H9 (cell line): ENCODE measurements around the gene BLOC1S1. TPM values are rescaled to one million over a fixed set of nuclear protein-coding genes. Genes with fewer than 3 reads are reported as not detected.

ENCODE experiments used
- DNase-seq: peaks from one replicate; pipeline ENCODE4 v3.0.0-alpha.2; 2017
- H2AFZ ChIP-seq: one replicate; pipeline ENCODE4 v1.6.1; 2013; ENCODE audit warnings: mild to moderate bottlenecking, low read length, control low read depth, moderate library complexity
- H2AK5ac ChIP-seq: 2 replicates; pipeline ENCODE4 v1.6.1; 2013; ENCODE audit warnings: low read length, control low read depth, mixed read lengths; ENCODE audit not compliant: insufficient read length
- H2BK120ac ChIP-seq: one replicate; pipeline ENCODE4 v1.6.1; 2013; ENCODE audit warnings: low read depth, mild to moderate bottlenecking, low read length, control low read depth, inconsistent platforms; ENCODE audit not compliant: poor library complexity, severe bottlenecking
- H2BK12ac ChIP-seq: 2 replicates; pipeline ENCODE4 v1.6.1; 2013; ENCODE audit warnings: low read length, control low read depth, mixed read lengths, low read depth; ENCODE audit not compliant: insufficient read length
- H2BK15ac ChIP-seq: 2 replicates; pipeline ENCODE4 v1.6.1; 2013; ENCODE audit warnings: low read depth, low read length, control low read depth
- H2BK20ac ChIP-seq: one replicate; pipeline ENCODE4 v1.6.1; 2013; ENCODE audit warnings: low read depth, mild to moderate bottlenecking, low read length, control low read depth, inconsistent platforms; ENCODE audit not compliant: poor library complexity, severe bottlenecking
- H2BK5ac ChIP-seq: 2 replicates; pipeline ENCODE4 v1.6.1; 2013; ENCODE audit warnings: low read length, control low read depth, mixed read lengths; ENCODE audit not compliant: insufficient read length
- H3K14ac ChIP-seq: 2 replicates; pipeline ENCODE4 v1.6.1; 2013; ENCODE audit warnings: low read length, control low read depth; ENCODE audit not compliant: insufficient read depth
- H3K18ac ChIP-seq: 2 replicates; pipeline ENCODE4 v1.6.1; 2013; ENCODE audit warnings: low read depth, mild to moderate bottlenecking, mixed read lengths, low read length, control low read depth; ENCODE audit not compliant: insufficient read length
- H3K23ac ChIP-seq: 2 replicates; pipeline ENCODE4 v1.6.1; 2013; ENCODE audit warnings: low read length, control low read depth, mixed read lengths, low read depth; ENCODE audit not compliant: insufficient read length
- H3K23me2 ChIP-seq: 2 replicates; pipeline ENCODE4 v1.6.1; 2013; ENCODE audit warnings: low read depth, mild to moderate bottlenecking, mixed read lengths, low read length, control low read depth; ENCODE audit not compliant: insufficient read length, poor library complexity, severe bottlenecking
- H3K27ac ChIP-seq: 2 replicates; pipeline ENCODE4 v1.5.1; 2013; ENCODE audit warnings: low read length, control low read depth, mixed read lengths, low read depth; ENCODE audit not compliant: insufficient read length
- H3K27me3 ChIP-seq: 2 replicates; pipeline ENCODE4 v1.6.1; 2013; ENCODE audit warnings: low read length, control low read depth, inconsistent platforms; ENCODE audit not compliant: insufficient read depth
- H3K4ac ChIP-seq: 2 replicates; pipeline ENCODE4 v1.6.1; 2013; ENCODE audit warnings: low read depth, mild to moderate bottlenecking, control low read depth, inconsistent platforms, low read length, moderate library complexity
- H3K4me1 ChIP-seq: 2 replicates; pipeline ENCODE4 v1.6.1; 2013; ENCODE audit warnings: low read length, control low read depth, inconsistent platforms; ENCODE audit not compliant: insufficient read depth
- H3K4me2 ChIP-seq: 2 replicates; pipeline ENCODE4 v1.6.1; 2013; ENCODE audit warnings: low read length, control low read depth, mixed read lengths; ENCODE audit not compliant: insufficient read length, insufficient read depth
- H3K56ac ChIP-seq: 2 replicates; pipeline ENCODE4 v1.6.1; 2013; ENCODE audit warnings: low read depth, mild to moderate bottlenecking, mixed read lengths, low read length, control low read depth; ENCODE audit not compliant: insufficient read length
- H3K79me1 ChIP-seq: 2 replicates; pipeline ENCODE4 v1.6.1; 2013; ENCODE audit warnings: low read depth, mild to moderate bottlenecking, moderate library complexity, low read length, control low read depth, inconsistent platforms; ENCODE audit not compliant: insufficient read depth, poor library complexity, severe bottlenecking
- H3K79me2 ChIP-seq: 2 replicates; pipeline ENCODE4 v1.6.1; 2013; ENCODE audit warnings: low read length, control low read depth, inconsistent platforms; ENCODE audit not compliant: insufficient read depth
- H3K9ac ChIP-seq: 2 replicates; pipeline ENCODE4 v1.6.1; 2013; ENCODE audit warnings: low read length, control low read depth, mixed read lengths; ENCODE audit not compliant: insufficient read length; ENCODE audit errors: extremely low read depth
- H3K9me3 ChIP-seq: one replicate; pipeline ENCODE4 v1.6.1; 2013; ENCODE audit warnings: low read depth, low read length, inconsistent platforms; ENCODE audit not compliant: control insufficient read depth
- H3T11ph ChIP-seq: one replicate; pipeline ENCODE4 v1.6.1; 2013; ENCODE audit warnings: mild to moderate bottlenecking, low read length, control low read depth, inconsistent platforms
- H4K20me1 ChIP-seq: one replicate; pipeline ENCODE4 v1.6.1; 2013; ENCODE audit not compliant: control insufficient read depth, insufficient read length, insufficient read depth
- H4K5ac ChIP-seq: 2 replicates; pipeline ENCODE4 v1.6.1; 2013; ENCODE audit warnings: low read depth, mild to moderate bottlenecking, mixed read lengths, low read length, control low read depth; ENCODE audit not compliant: insufficient read length
- H4K8ac ChIP-seq: replicated peaks from 2 replicates; pipeline ENCODE4 v1.6.1; 2013; ENCODE audit warnings: low read length, control low read depth, mixed read lengths, low read depth; ENCODE audit not compliant: insufficient read length
- H4K91ac ChIP-seq: 2 replicates; pipeline ENCODE4 v1.6.1; 2013; ENCODE audit warnings: low read depth, mild to moderate bottlenecking, moderate library complexity, mixed read lengths, low read length, control low read depth; ENCODE audit not compliant: insufficient read length
- H3K27ac Mint-ChIP-seq, 3 experiments: 2 replicates in 2 of 3; 3 replicates in 1 of 3; pipeline ENCODE4 v1.8.0; 2020 to 2021; ENCODE audit warnings: mixed read lengths in 3 of 3, mild to moderate bottlenecking in 1 of 3, moderate library complexity in 1 of 3
- H3K27me3 Mint-ChIP-seq: 2 replicates; pipeline ENCODE4 v1.8.0; 2021; ENCODE audit warnings: low read depth, mild to moderate bottlenecking, moderate library complexity, mixed read lengths
- H3K36me3 Mint-ChIP-seq, 3 experiments: 2 replicates in 2 of 3; 3 replicates in 1 of 3; pipeline ENCODE4 v1.8.0; 2020 to 2021; ENCODE audit warnings: low read depth in 3 of 3, mixed read lengths in 3 of 3; ENCODE audit not compliant: insufficient read depth in 1 of 3
- H3K4me1 Mint-ChIP-seq, 2 experiments: 2 replicates each; pipeline ENCODE4 v1.8.0; 2020; ENCODE audit warnings: mixed read lengths in 2 of 2
- H3K4me3 Mint-ChIP-seq, 2 experiments: 2 replicates in 1 of 2; 3 replicates in 1 of 2; pipeline ENCODE4 v1.8.0; 2020 to 2021; ENCODE audit warnings: mild to moderate bottlenecking in 2 of 2, mixed read lengths in 2 of 2, moderate library complexity in 1 of 2
- H3K9me3 Mint-ChIP-seq, 2 experiments: 2 replicates in 1 of 2; 3 replicates in 1 of 2; pipeline ENCODE4 v1.8.0; 2020; ENCODE audit warnings: mild to moderate bottlenecking in 2 of 2, mixed read lengths in 2 of 2, moderate library complexity in 1 of 2
- CTCF ChIP-seq: fragments of 200-600 bp; sonication (generic); conservative IDR thresholded peaks from 3 replicates; pipeline ENCODE4 v1.8.0; 2021; ENCODE audit warnings: antibody characterized with exemption, mild to moderate bottlenecking
- WGBS: extraction: QIAGEN DNeasy Blood & Tissue Kit; methylation state at CpG from one replicate; pipeline ENCODE4 v1.1.7; 2013; ENCODE audit warnings: missing lambda C conversion rate, low lambda C conversion rate, mixed read lengths; ENCODE audit not compliant: insufficient read length; ENCODE audit errors: extremely low coverage; 5-methylcytosine and 5-hydroxymethylcytosine counted together
- long read RNA-seq: library from polyadenylated mRNA; unstranded; transcript quantifications from one replicate; pipeline ENCODE4 v2.0.0, GENCODE V29; 2020
- total RNA-seq: library from RNA; stranded (reverse); gene quantifications from 2 replicates; pipeline ENCODE4 v1.2.1, GENCODE V29; 2021

Gene BLOC1S1
- 104 and 108 TPM in 2 replicates for total RNA-seq
- long read RNA-seq, transcript BLOC1S1-201 (4 exons, 837 nt), result minor isoform, 10 of 42 reads
- long read RNA-seq, transcript BLOC1S1-203 (4 exons, 571 nt), result major isoform, 25 of 42 reads
- long read RNA-seq, partial matches to known transcripts, result 1 of 42 reads
- long read RNA-seq, other reads (novel, unspliced or antisense), result 0 of 42 reads

GRCh38 chr12:55715833-55716581, at the start of gene BLOC1S1:
BLOC1S1 (plus strand) TSS chr12:55716046; CDS start chr12:55716052, 6 bp downstream.
- Histone ChIP-seq H2BK12ac (no peak within 1 kb of the TSS), H3K9me3 (no peaks in the 10 kb centered on the region), H4K91ac (no peak within 1 kb of the TSS), H3K18ac (no peak within 1 kb of the TSS), H4K8ac (no peak within 1 kb of the TSS), H3K14ac (no peak within 1 kb of the TSS), H3K27ac (no peak within 1 kb of the TSS), H3K4me1 (peaks cover 13% of the 10 kb centered on the region; the same call in 1 of the 2 replicates), H2AFZ (no peak within 1 kb of the TSS), H3K4ac (no peak within 1 kb of the TSS), H4K20me1 (no peaks in the 10 kb centered on the region), H4K5ac (no peak within 1 kb of the TSS), H3K27me3 (no peaks in the 10 kb centered on the region; the same call in 1 of the 2 replicates), H2BK15ac (no peak within 1 kb of the TSS), H3T11ph (no peak within 1 kb of the TSS), H3K23me2 (peaks cover 9% of the 10 kb centered on the region), H2AK5ac (no peak within 1 kb of the TSS), H3K23ac (no peak within 1 kb of the TSS), H2BK120ac (no peak within 1 kb of the TSS), H3K79me2 (no peaks in the 10 kb centered on the region), H2BK5ac (no peak within 1 kb of the TSS), H3K56ac (no peak within 1 kb of the TSS), H2BK20ac (no peak within 1 kb of the TSS), H3K79me1 (no peaks in the 10 kb centered on the region), H3K4me2 (peak within 1 kb of the TSS; percentile 71), H3K9ac (peak within 1 kb of the TSS; percentile 61)
- H3K36me3 Mint-ChIP-seq, result peaks cover 0 to 8% (median 0%) of the 10 kb centered on the region in 3 experiments; a peak in 2 of 7 replicates
- DNase-seq, result peak; percentile 96
- H3K4me1 Mint-ChIP-seq, result peaks cover 35 to 41% of the 10 kb centered on the region in 2 experiments
- H3K4me3 Mint-ChIP-seq, result peak within 1 kb of the TSS; percentile 90 to 91
- H3K9me3 Mint-ChIP-seq, result peaks cover 0 to 3% of the 10 kb centered on the region in 2 experiments; a peak in 3 of 5 replicates
- peak within 1 kb of the TSS; percentile 70 to 96 (median 95); a peak in 6 of 7 replicates for H3K27ac Mint-ChIP-seq
- peaks cover 21% of the 10 kb centered on the region for H3K27me3 Mint-ChIP-seq
- no CpG with 5 or more reads among the region's 42 CpGs for WGBS
- no peak for TF ChIP-seq CTCF
